OCI-LY3 (cell line): ENCODE data around the gene PATJ.
"Not testable (repeated sequence)": the region's sequence is repeated elsewhere in the genome, so short reads cannot be mapped to it uniquely, and the experiment has no call there.

Experiments
- CTCF ChIP-seq: fragments of 200-600, 300-600 bp; sonication (generic); IDR thresholded peaks from 2 replicates; pipeline ENCODE4 v1.5.1; 2014; ENCODE audit warnings: antibody characterized with exemption, low read length, low read depth
- EZH2phosphoT487 ChIP-seq: fragments of 200-600 bp; shearing (Covaris generic); IDR thresholded peaks from 2 replicates; pipeline ENCODE4 v1.6.1; 2018; ENCODE audit warnings: antibody characterized with exemption, mixed run types, low read depth

GRCh38 chr1:61730679-61731078 lies 11.6 kb upstream of the PATJ start:
- not testable (repeated sequence) for TF ChIP-seq CTCF, EZH2phosphoT487
